Sciatic nerve (tissue), 2 donors: ENCODE results near the gene TMEM135. TPM values are rescaled to one million over a fixed set of nuclear protein-coding genes. Genes with fewer than 3 reads are reported as not detected.

Source experiments
- ATAC-seq: fragments of 200-7000 bp; cut with Tn5 transposase; one replicate; pipeline ENCODE4 v1.9.1; 2020; ENCODE audit warnings: mild to moderate bottlenecking, moderate library complexity
- DNase-seq: peaks from one replicate; pipeline ENCODE4 v3.0.0-alpha.2; 2020; ENCODE audit warnings: low spot score
- intact Hi-C: fragments of 100-400 bp; cut with DNase I; formaldehyde crosslinking; loops from one replicate; pipeline ENCODE4 v1.14.2; 2022
- total RNA-seq: library from RNA; stranded (reverse); fragmentation: NEBNext Ultra II Directional; extraction: Animal tissue kit (Norgen Biotek cat#: 25700); gene quantifications from one replicate; pipeline ENCODE4 v1.2.1, GENCODE V29; 2021
- donor health status: DM: no; HTN: no; CAD: no.
- donor health status: DM: no; HTN: no; CAD: no.

Gene TMEM135
- total RNA-seq, 1 donor from 2014 or later = 35.7 TPM

DNA sequence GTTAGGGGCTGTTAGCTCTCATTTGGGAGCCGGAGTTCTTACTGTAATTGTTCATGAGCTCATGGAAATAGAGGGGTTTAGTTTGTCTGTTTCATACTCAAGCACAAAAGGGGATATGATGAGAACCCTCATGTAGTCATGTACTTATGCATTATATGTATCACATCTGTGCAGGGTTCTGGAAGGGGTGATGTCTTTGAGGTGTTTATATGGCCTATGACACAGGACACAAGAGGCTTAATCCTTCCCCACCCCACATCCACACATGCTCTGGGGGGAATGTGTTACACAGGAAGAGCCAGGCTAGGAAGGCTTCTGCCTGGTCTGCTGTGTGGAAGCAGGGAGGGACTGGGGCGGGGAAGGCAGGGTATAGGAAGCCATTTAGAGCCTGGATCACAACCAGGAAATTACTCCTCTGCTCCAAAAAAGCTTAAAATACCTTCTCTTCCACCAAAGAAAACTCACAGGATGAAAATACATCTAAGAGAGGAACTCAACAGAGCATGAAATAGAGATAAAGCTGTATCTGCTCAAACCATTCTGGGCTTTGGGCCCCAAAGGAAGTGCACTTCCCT lies 316.1 kb downstream of the TMEM135 start:
- no peak for DNase-seq
- intact Hi-C loops = loop anchor here (5.0 kb wide), 1 partner anchor 63 kb away; no protein-coding TSS in a partner anchor
- no peak for ATAC-seq

DNA sequence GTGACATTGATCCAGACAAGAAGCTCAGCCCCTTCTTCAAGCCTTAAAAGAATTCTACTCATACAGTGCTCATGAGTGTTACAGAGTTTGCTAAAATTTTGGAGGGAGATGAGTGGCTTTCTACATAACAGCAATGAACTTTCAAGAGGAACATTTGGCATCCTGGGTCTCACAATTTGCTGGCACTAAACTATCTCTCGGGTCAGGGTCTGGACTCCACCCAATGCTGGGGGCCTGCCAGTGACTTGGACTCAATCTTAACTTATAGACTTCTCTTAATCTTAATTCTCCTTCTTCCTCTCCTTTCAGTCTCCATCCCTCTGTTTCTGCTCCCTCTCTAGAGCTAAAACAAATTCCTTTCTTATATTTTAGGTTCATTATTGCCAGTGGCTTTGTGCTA lies 317.9 kb downstream of the TMEM135 start:
- ATAC-seq = no peak
- DNase-seq = no peak
- intact Hi-C loops = no loop called here

DNA sequence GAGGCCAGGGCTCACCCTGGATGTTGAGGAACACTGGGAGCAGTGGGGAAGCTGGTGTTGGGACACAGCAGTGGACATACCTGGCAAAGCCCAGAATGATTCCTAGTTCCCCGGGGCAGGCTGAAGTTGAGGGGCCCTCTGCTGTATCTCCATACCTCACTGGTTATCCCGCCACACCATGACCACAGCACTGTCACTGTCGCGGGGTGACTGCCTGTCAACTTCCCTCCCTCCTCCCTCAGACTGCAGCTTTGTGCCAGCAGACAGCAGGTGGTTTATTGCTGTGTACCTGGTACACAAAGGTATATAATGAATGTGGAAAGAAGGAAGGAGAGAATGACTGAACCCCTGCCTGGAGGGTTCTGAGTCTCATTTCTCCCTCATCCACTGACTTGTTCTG lies 318.7 kb downstream of the TMEM135 start:
- ATAC-seq (no peak), DNase-seq (no peak)
- intact Hi-C loops = no loop called here

DNA sequence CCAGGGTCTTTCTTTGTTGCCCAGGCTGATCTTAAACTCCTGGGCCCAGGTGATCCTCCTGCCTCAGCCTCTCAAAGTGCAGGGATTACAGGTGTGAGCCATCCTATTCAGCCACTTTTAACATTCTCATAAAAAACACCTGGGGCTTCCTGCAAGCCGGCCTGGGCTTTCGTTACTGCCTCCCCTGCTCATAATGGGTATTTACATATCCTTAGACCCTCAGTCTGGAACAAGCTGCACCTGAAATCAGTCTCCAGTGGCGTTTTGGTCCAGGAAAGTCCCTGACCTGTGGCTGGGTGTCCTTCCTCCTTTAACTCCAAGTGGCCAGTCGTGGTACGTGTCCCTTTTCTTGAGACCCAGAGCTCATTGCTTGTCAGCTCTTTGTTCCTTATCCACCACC lies 320.7 kb downstream of the TMEM135 start:
- intact Hi-C loops = no loop called here
- no peak for ATAC-seq
- no peak for DNase-seq

DNA sequence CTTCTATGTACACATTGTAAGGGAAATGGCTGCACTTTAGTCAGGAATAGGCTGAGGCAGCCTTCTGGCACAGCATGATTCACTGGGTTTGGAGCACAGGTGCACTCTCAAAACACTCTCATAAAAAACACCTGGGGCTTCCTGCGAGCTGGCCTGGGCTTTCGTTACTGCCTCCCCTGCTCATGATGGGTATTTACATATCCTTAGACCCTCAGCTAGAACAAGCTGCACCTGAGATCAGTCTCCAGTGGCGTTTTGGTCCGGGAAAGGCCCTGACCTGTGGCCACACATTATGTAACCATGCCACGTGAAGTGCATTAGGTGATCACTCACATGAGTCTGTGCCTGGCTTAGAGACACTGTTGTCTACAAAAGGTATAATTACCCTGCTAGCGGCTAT lies 321.7 kb downstream of the TMEM135 start:
- ATAC-seq = no peak
- no peak for DNase-seq
- intact Hi-C loops = no loop called here

DNA sequence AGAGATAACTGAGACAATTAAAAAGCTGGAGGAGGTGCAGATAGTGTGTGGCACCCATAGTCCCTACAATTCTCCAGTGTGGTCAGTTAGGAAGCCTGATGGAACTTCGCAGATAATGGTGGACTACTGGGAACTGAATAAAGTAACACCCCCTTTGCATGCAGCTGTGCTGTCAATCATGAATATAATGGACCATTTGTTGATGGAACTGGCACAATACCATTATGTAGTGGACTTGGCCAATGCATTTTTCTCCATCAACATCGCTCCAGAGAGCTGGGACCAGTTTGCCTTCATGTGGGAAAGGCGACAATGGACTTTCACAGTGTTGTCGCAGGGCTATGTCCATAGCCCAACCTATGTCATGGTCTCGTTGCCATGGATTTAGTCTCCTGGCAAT lies 324.2 kb downstream of the TMEM135 start:
- intact Hi-C loops = no loop called here
- no peak for ATAC-seq
- no peak for DNase-seq

DNA sequence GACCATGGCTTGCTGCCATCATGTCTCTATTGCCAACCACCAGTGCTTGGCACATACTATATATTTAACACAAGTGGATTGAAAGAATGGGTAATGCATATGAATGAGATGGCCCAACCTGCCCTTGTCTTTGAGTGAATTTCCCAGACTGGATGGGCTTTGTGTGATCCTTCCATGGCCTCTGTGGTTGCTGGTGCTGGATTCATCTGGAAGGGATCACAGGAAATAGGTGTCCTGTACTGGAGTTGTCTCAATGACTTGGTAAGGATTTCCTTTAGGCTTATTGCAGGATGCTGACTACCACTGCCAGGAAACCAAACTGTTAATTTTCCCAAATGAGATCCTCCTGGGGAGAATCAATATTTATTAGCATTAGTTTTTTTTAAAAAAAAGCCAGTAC lies 328.6 kb downstream of the TMEM135 start:
- ATAC-seq (no peak), DNase-seq (no peak)
- intact Hi-C loops = no loop called here

DNA sequence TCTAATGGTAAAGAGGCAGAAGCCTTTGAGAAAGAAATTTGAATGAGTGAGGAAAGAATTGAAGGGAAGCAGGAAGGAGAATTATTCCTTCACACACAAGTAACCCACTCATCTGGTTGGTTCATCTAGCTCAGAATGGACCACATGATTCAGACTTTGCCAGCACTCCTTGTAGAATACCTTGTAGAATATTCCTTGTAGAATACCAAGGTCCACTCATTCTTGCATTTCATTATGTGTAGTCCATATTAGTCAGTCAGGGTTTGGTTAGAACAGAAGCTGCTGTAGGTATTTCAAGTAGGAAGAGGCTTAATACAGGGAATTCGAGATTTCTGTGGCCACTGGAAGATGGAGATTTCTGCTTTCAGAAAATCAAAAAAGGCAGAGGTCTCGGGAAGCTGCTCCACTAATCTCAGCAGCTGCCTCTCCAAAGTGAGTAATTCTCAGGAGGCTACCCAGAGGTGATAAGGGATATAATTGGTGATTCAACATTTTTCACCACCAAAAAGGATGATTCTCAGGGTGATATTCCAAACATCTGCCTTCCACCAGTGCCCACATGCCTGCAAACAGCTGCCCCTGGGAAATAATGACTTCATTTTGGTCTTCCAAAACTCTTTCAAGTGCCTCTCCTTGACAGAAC lies 329.1 kb downstream of the TMEM135 start:
- no peak for ATAC-seq
- DNase-seq = no peak
- intact Hi-C loops = no loop called here

DNA sequence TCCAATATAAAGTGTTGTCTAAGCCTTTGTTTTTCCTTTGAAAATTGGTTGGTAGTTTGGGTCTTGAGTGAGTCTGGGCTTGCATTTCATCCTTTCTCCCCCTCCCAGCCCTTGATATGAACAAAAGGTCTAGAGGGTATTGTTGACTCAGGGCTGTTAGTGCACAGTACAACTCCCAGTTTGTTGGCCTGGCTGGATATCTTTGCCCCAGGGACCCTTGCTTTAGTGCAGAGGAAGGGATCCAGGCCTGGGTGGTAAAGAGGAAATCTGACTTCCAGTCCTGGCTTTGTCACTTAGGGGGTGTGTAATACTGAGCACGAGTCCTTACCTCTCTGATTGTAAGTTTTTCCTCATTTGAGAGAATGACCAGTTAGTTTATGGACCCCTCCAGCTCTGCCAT lies 330.4 kb downstream of the TMEM135 start:
- DNase-seq (no peak), ATAC-seq (no peak)
- intact Hi-C loops = no loop called here

DNA sequence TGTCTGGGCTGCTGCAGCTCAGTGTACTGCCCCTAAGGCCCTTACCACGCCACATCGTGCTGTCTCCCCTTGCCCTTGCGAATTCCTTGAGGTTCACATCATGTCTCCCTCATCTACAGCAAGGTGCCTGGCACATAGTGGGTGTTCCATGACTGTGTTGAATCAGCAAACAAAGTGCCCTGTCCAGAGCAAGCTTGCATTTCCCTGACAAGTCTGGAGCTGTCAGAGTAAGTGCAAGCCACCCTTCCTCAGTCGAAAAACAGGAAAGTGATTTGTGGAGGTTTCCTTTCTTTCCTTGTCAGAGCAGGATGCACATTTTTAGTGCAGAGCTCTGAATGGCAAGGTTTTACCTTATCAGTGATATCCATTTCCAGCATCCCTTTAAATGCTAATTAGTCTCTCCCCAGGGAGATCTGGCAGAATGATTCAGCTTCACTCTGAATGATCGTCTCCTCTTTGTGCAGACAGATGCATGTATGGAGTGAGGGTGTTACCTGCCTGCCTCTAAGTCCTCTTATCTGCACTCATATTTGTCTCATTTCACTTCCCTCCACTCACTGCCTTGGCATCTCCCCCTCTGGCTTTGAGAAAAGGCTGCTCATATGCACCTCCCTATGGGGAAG lies 331.2 kb downstream of the TMEM135 start:
- intact Hi-C loops = no loop called here
- no peak for DNase-seq
- no peak for ATAC-seq

DNA sequence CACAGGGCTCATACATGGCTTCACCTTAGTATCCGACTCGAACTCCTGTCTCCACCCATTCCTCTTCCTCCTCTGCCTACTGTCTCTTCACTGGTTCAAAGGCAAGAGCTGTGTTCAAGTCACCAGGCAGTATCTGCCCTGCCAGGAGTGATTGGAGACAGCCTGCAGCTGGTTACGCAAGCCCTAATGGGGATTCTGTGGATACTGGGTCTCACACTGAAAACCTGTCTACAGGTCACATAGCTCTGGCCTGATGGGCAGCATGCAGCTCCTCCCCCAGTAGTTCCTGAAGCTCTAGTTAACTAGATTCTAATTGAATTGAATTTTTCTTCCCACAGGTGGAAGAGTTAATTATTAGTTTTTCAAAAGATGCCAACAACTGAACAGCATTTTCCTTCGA lies 332.2 kb downstream of the TMEM135 start:
- ATAC-seq (no peak), DNase-seq (no peak)
- intact Hi-C loops = no loop called here

DNA sequence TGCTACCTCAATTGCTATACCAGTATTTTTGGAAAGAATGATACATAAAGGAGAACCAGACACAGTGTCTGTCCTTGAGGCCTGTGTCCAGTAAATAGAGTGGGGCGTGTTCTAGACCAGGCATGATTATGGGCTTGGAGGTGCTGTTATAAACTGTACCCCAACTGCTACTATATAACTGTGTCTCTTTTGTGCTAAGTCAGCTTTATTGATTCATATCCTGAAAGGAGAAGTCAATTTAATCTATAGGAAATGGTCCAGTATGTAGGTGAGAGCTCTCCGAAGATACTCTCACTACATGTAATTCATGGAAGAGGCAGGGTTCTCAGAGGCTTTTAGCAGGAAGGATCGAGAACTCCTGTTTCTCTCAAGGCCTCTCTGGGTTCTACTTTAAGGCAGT lies 334.3 kb downstream of the TMEM135 start:
- intact Hi-C loops = no loop called here
- ATAC-seq (no peak), DNase-seq (no peak)

Other genes starting within 250 kb of the TMEM135 start
- gene PRSS23, start 237.4 kb upstream of the TMEM135 start, total RNA-seq = 28.6 TPM
- gene FZD4, start 82.5 kb upstream of the TMEM135 start, total RNA-seq = 40.7 TPM